ENCODE measurements around the gene ZNF562.

ZNF562 gene

GRCh38 chr19:9597027-9597426 lies 77.9 kb downstream of the ZNF562 start:
- Histone ChIP-seq H3K79me2 (ENCODE audit: control insufficient read depth, low read length) (no peaks in the 10 kb centered on the region), H3K9me3 (ENCODE audit: control insufficient read depth, insufficient read depth, low read length) (peaks cover 12% of the 10 kb centered on the region), H4K20me1 (ENCODE audit: control insufficient read depth, insufficient read depth, low read depth, low read length) (no peaks in the 10 kb centered on the region), H3K4me1 (ENCODE audit: control insufficient read depth, low read length) (no peaks in the 10 kb centered on the region), H3K4me2 (ENCODE audit: low read length) (no peak overlapping the region), H3K27me3 (ENCODE audit: control insufficient read depth, low read length) (no peaks in the 10 kb centered on the region), H3K27ac (ENCODE audit: low read depth, low read length) (no peak overlapping the region), H3F3A (ENCODE audit: control insufficient read depth, insufficient read depth) (no peaks in the 10 kb centered on the region), H3K4me3 (ENCODE audit: low read length) (no peak overlapping the region), H3K9me2 (replicated peaks; ENCODE audit: control insufficient read depth, low read length) (no peaks in the 10 kb centered on the region), H3K36me3 (ENCODE audit: control insufficient read depth, low read length) (no peaks in the 10 kb centered on the region)
- TF ChIP-seq EZH2phosphoT487 (IDR thresholded peaks at IDR 0.05; ENCODE audit: borderline replicate concordance, low read length), result no peak
- no peak for TF ChIP-seq CTCF (IDR thresholded peaks at IDR 0.05; ENCODE audit: low read depth, low read length, poor library complexity, severe bottlenecking)

Measured in DOHH2 (cell line).